Upper lobe of right lung (tissue), 1 donor: Measurements from ENCODE around the gene STX7. TPM values are rescaled to one million over a fixed set of nuclear protein-coding genes. Genes with fewer than 3 reads are reported as not detected.
A peak's percentile ranks its signal among the peaks of the same experiment; 100 is the strongest.
"Not testable (repeated sequence)": the region's sequence is repeated elsewhere in the genome, so short reads cannot be mapped to it uniquely, and the experiment has no call there.

Experiments used
- ATAC-seq: fragments of 200-7000 bp; cut with Tn5 transposase; one replicate; pipeline ENCODE4 v1.9.1; 2020; ENCODE audit warnings: mild to moderate bottlenecking, moderate library complexity
- DNase-seq: peaks from one replicate; pipeline ENCODE4 v3.0.0-alpha.2; 2020
- H3K27ac ChIP-seq: fragments of 200-600 bp; one replicate; pipeline ENCODE4 v1.8.0; 2022
- H3K27me3 ChIP-seq: fragments of 200-600 bp; one replicate; pipeline ENCODE4 v1.8.0; 2022; ENCODE audit warnings: mild to moderate bottlenecking
- H3K36me3 ChIP-seq: fragments of 200-600 bp; one replicate; pipeline ENCODE4 v1.8.0; 2022
- H3K4me1 ChIP-seq: fragments of 200-600 bp; one replicate; pipeline ENCODE4 v1.8.0; 2022
- H3K4me3 ChIP-seq: fragments of 200-600 bp; one replicate; pipeline ENCODE4 v1.8.0; 2022; ENCODE audit warnings: mild to moderate bottlenecking
- H3K9me3 ChIP-seq: fragments of 200-600 bp; one replicate; pipeline ENCODE4 v1.8.0; 2022
- CTCF ChIP-seq: fragments of 200-600 bp; IDR thresholded peaks from one replicate; pipeline ENCODE4 v1.8.0; 2022; ENCODE audit warnings: antibody characterized with exemption
- intact Hi-C: fragments of 100-400 bp; cut with DNase I; formaldehyde crosslinking; loops from one replicate; pipeline ENCODE4 v1.11.0; 2022
- long read RNA-seq: library from polyadenylated mRNA; unstranded; transcript quantifications from one replicate; pipeline ENCODE4 v2.0.0, GENCODE V29; 2021
- total RNA-seq: library from RNA; stranded (reverse); fragmentation: NEBNext Ultra II Directional; extraction: Animal tissue kit (Norgen Biotek cat#: 25700); gene quantifications from one replicate; pipeline ENCODE4 v1.2.1, GENCODE V29; 2021
- donor health status: DM: no; HTN: yes; CAD: no; lungs with severe emphysema.

STX7 gene
- total RNA-seq, result 89.1 TPM
- long read RNA-seq, full-length matches to known transcripts, result 121 of 148 reads
- long read RNA-seq, partial matches to known transcripts, result 7 of 148 reads
- long read RNA-seq, other reads (novel, unspliced or antisense), result 20 of 148 reads

- ATAC-seq (peak; percentile 96), DNase-seq (peak; percentile 95)
- peaks cover 29% of the 10 kb centered on the region for H3K4me1 ChIP-seq
- no peaks in the 10 kb centered on the region for H3K27me3 ChIP-seq
- intact Hi-C loops, result no loop called here
- peak within 1 kb of the TSS; percentile 71 for H3K4me3 ChIP-seq
- no peaks in the 10 kb centered on the region for H3K36me3 ChIP-seq
- peak within 1 kb of the TSS; percentile 90 for H3K27ac ChIP-seq
- no peaks in the 10 kb centered on the region for H3K9me3 ChIP-seq
- no peak for TF ChIP-seq CTCF
Observed at GRCh38 chr6:132512638-132513632, at the start of gene STX7. Gene STX7, minus strand, starts transcription at chr6:132513116. Its CDS starts 9,586 bp downstream, at chr6:132503530.

GRCh38 chr6:132560087-132560486, 47.2 kb upstream of the STX7 start:
- intact Hi-C loops, DNase-seq, H3K36me3 ChIP-seq, ATAC-seq, H3K4me3 ChIP-seq, H3K9me3 ChIP-seq, H3K27ac ChIP-seq, H3K4me1 ChIP-seq, H3K27me3 ChIP-seq: not testable (repeated sequence)

GRCh38 chr6:132552372-132552771, 39.5 kb upstream of the STX7 start, which contains the start of gene TAAR8:
Gene TAAR8, plus strand, starts transcription at chr6:132552672. Its CDS starts 21 bp downstream, at chr6:132552693.
- Histone ChIP-seq H3K36me3 (no peaks in the 10 kb centered on the region), H3K9me3 (no peaks in the 10 kb centered on the region), H3K27me3 (peaks cover 8% of the 10 kb centered on the region), H3K4me3 (no peak within 1 kb of the TSS), H3K27ac (no peak within 1 kb of the TSS), H3K4me1 (no peaks in the 10 kb centered on the region)
- no peak for TF ChIP-seq CTCF
- DNase-seq (no peak), ATAC-seq (no peak)
- intact Hi-C loops, result no loop called here

- DNase-seq (no peak), ATAC-seq (no peak)
- no peak for TF ChIP-seq CTCF
- H3K27ac ChIP-seq, result no peak overlapping the region
- no peaks in the 10 kb centered on the region for H3K9me3 ChIP-seq
- H3K4me3 ChIP-seq, result no peak overlapping the region
- H3K36me3 ChIP-seq, result no peaks in the 10 kb centered on the region
- intact Hi-C loops, result no loop called here
- peaks cover 8% of the 10 kb centered on the region for H3K27me3 ChIP-seq
- H3K4me1 ChIP-seq, result no peaks in the 10 kb centered on the region
Observed at GRCh38 chr6:132551214-132551613, 38.3 kb upstream of the STX7 start.

GRCh38 chr6:132548746-132549463, 36.0 kb upstream of the STX7 start:
- H3K36me3 ChIP-seq, result no peaks in the 10 kb centered on the region
- DNase-seq, result no peak
- no peaks in the 10 kb centered on the region for H3K4me1 ChIP-seq
- intact Hi-C loops, result no loop called here
- TF ChIP-seq CTCF, result no peak
- no peak for ATAC-seq
- H3K4me3 ChIP-seq, result no peak overlapping the region
- H3K27me3 ChIP-seq, result peaks cover 8% of the 10 kb centered on the region
- H3K9me3 ChIP-seq, result no peaks in the 10 kb centered on the region
- no peak overlapping the region for H3K27ac ChIP-seq

- TF ChIP-seq CTCF, result no peak
- Histone ChIP-seq H3K27ac (no peak overlapping the region), H3K27me3 (peaks cover 3% of the 10 kb centered on the region), H3K9me3 (no peaks in the 10 kb centered on the region), H3K36me3 (no peaks in the 10 kb centered on the region), H3K4me1 (no peaks in the 10 kb centered on the region), H3K4me3 (no peak overlapping the region)
- intact Hi-C loops, result no loop called here
- no peak for DNase-seq
- no peak for ATAC-seq
Observed at GRCh38 chr6:132544826-132545225, 31.9 kb upstream of the STX7 start.
